Measurements from ENCODE around the gene RUNX3. TPM values are rescaled to one million over a fixed set of nuclear protein-coding genes. Genes with fewer than 3 reads are reported as not detected.

Gene RUNX3
- total and polyA plus RNA-seq, 2 of the 8 experiments (the other 6 are each of a cell fraction or from before 2014, with no cell fraction given): 0.62 to 0.82 TPM

- no peak overlapping the region for H3K4me3 ChIP-seq (ENCODE audit: extremely low read depth in 1 of 4, insufficient read depth in 2 of 4, low read depth in 3 of 4, low read length in 4 of 4)
- no peak overlapping the region for H2BK12ac ChIP-seq (ENCODE audit: low read depth, low read length)
- H3K23ac ChIP-seq (ENCODE audit: insufficient read length): no peak overlapping the region
- H3K9me3 ChIP-seq (ENCODE audit: insufficient read depth in 2 of 2, low read depth in 1 of 2, low read length in 1 of 2): no peaks in the 10 kb centered on the region
- no peak overlapping the region for H3K14ac ChIP-seq (ENCODE audit: insufficient read length)
- no peak overlapping the region for H2BK120ac ChIP-seq (replicated peaks; ENCODE audit: low read depth, low read length)
- H3K27me3 ChIP-seq (replicated peaks in 1 of 4; ENCODE audit: control insufficient read depth in 3 of 4, extremely low read depth in 1 of 4, insufficient read depth in 3 of 4, low read length in 3 of 4): no peaks in the 10 kb centered on the region
- H2AFZ ChIP-seq (ENCODE audit: low read length): no peak overlapping the region
- FAIRE-seq: no peak
- H3K4me1 ChIP-seq (replicated peaks in 1 of 4; ENCODE audit: control insufficient read depth in 3 of 4, insufficient read depth in 4 of 4, low read length in 3 of 4): no peaks in the 10 kb centered on the region
- H2AK5ac ChIP-seq (ENCODE audit: low read depth, low read length): no peak overlapping the region
- no peak overlapping the region for H2BK20ac ChIP-seq (ENCODE audit: low read length)
- no peaks in the 10 kb centered on the region for H3K79me2 ChIP-seq (ENCODE audit: control insufficient read depth in 1 of 2, insufficient read depth in 2 of 2, low read length in 2 of 2)
- ChIA-PET POLR2A (ENCODE audit: partially characterized antibody) (no interaction called here), CTCF (ENCODE audit: partially characterized antibody) (interaction anchor here (0.6 to 2.9 kb wide), 5 partner anchors 9 to 244 kb away, joined by 3 to 14 read pairs (median 4); no protein-coding TSS in a partner anchor)
- no peaks in the 10 kb centered on the region; the same call in 1 of the 2 replicates for H3K23me2 ChIP-seq (ENCODE audit: low read depth, low read length)
- no peaks in the 10 kb centered on the region for H3K79me1 ChIP-seq (ENCODE audit: low read depth, low read length)
- H2BK15ac ChIP-seq (ENCODE audit: low read length): peak overlapping the region; percentile 37; the same call in 1 of the 2 replicates
- 81% methylated on average over 7 of the region's 7 CpGs; no CpG with 5 or more reads in 1 of the 2 experiments for WGBS, 2 experiments (ENCODE audit: extremely low coverage in 1 of 2, insufficient coverage in 1 of 2, insufficient read length in 1 of 2, insufficient replicate concordance in 2 of 2, low coverage in 1 of 2, low lambda C conversion rate in 2 of 2, missing lambda C conversion rate in 1 of 2)
- H3K56ac ChIP-seq (replicated peaks; ENCODE audit: insufficient read length, low read depth, low read length): no peak overlapping the region
- H3K18ac ChIP-seq (ENCODE audit: extremely low read depth, low read length): no peak overlapping the region
- H3K4ac ChIP-seq (replicated peaks; ENCODE audit: insufficient read length, low read depth, low read length): no peak overlapping the region
- H3K36me3 ChIP-seq (ENCODE audit: control insufficient read depth in 2 of 4, insufficient read depth in 4 of 4, low read length in 3 of 4): no peaks in the 10 kb centered on the region
- H4K8ac ChIP-seq (ENCODE audit: extremely low read depth, insufficient read depth, low read length): no peak overlapping the region
- no peak overlapping the region for H3K27ac ChIP-seq (ENCODE audit: low read depth, low read length)
- H4K91ac ChIP-seq (replicated peaks; ENCODE audit: insufficient read length, low read length): no peak overlapping the region
- H3K4me2 ChIP-seq (ENCODE audit: insufficient read depth in 1 of 2, low read depth in 2 of 2, low read length in 2 of 2): no peak overlapping the region
- H4K5ac ChIP-seq (ENCODE audit: insufficient read length, low read depth, low read length): no peak overlapping the region
- DNase-seq (ENCODE audit: low read depth in 1 of 2, low spot score in 2 of 2): no peak
- H2BK5ac ChIP-seq (ENCODE audit: low read depth, low read length): no peak overlapping the region
- H3K9ac ChIP-seq (replicated peaks in 1 of 4; ENCODE audit: extremely low read depth in 1 of 4, low read depth in 3 of 4, low read length in 3 of 4): no peak overlapping the region
- H4K20me1 ChIP-seq (replicated peaks in 1 of 2; ENCODE audit: control insufficient read depth in 1 of 2, insufficient read depth in 2 of 2, low read length in 2 of 2): no peaks in the 10 kb centered on the region
- TF ChIP-seq MAFK (IDR thresholded peaks at IDR 0.05; ENCODE audit: low read depth, low read length) (no peak), EGR1 (IDR thresholded peaks at IDR 0.05; ENCODE audit: borderline replicate concordance, low read depth, low read length) (no peak), ZNF274 (IDR thresholded peaks at IDR 0.05; ENCODE audit: borderline replicate concordance, extremely low read depth, low read length) (no peak), TAF1 (IDR thresholded peaks at IDR 0.05; ENCODE audit: low read depth, low read length) (no peak), NANOG (IDR thresholded peaks at IDR 0.05; ENCODE audit: insufficient read depth, low read depth, low read length, poor library complexity, severe bottlenecking) (no peak), SP1 (IDR thresholded peaks at IDR 0.05; ENCODE audit: low read depth, low read length) (no peak), CHD2 (IDR thresholded peaks at IDR 0.05; ENCODE audit: low read length) (no peak), TEAD4 (IDR thresholded peaks at IDR 0.05; ENCODE audit: low read depth, low read length) (no peak), HDAC6 (IDR thresholded peaks at IDR 0.05; ENCODE audit: low read depth, low read length) (no peak)
- TF ChIP-seq, protein P1, sequence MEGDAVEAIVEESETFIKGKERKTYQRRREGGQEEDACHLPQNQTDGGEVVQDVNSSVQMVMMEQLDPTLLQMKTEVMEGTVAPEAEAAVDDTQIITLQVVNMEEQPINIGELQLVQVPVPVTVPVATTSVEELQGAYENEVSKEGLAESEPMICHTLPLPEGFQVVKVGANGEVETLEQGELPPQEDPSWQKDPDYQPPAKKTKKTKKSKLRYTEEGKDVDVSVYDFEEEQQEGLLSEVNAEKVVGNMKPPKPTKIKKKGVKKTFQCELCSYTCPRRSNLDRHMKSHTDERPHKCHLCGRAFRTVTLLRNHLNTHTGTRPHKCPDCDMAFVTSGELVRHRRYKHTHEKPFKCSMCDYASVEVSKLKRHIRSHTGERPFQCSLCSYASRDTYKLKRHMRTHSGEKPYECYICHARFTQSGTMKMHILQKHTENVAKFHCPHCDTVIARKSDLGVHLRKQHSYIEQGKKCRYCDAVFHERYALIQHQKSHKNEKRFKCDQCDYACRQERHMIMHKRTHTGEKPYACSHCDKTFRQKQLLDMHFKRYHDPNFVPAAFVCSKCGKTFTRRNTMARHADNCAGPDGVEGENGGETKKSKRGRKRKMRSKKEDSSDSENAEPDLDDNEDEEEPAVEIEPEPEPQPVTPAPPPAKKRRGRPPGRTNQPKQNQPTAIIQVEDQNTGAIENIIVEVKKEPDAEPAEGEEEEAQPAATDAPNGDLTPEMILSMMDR (IDR thresholded peaks at IDR 0.05; ENCODE audit: control extremely low read depth in 1 of 3, insufficient read depth in 1 of 3, low read depth in 1 of 3, low read length in 3 of 3): no peak
- TF ChIP-seq, protein P2, sequence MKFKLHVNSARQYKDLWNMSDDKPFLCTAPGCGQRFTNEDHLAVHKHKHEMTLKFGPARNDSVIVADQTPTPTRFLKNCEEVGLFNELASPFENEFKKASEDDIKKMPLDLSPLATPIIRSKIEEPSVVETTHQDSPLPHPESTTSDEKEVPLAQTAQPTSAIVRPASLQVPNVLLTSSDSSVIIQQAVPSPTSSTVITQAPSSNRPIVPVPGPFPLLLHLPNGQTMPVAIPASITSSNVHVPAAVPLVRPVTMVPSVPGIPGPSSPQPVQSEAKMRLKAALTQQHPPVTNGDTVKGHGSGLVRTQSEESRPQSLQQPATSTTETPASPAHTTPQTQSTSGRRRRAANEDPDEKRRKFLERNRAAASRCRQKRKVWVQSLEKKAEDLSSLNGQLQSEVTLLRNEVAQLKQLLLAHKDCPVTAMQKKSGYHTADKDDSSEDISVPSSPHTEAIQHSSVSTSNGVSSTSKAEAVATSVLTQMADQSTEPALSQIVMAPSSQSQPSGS (IDR thresholded peaks at IDR 0.05; ENCODE audit: low read length): no peak
Observed at GRCh38 chr1:24961334-24961733, 31.3 kb upstream of the RUNX3 start.

Measured in H1 (cell line).